ENCODE measurements around the gene ISLR.

ISLR gene

GRCh38 chr15:74174219-74174957, 878 bp downstream of the ISLR start:
- DNase-seq: no peak

GRCh38 chr15:74174958-74175253, 1.4 kb downstream of the ISLR start:
- no peak for DNase-seq

- no peak for DNase-seq
These were observed 2.0 kb downstream of the ISLR start for GRCh38 chr15:74175271-74176191.

GRCh38 chr15:74176262-74177214, 3.0 kb downstream of the ISLR start:
- DNase-seq: no peak

GRCh38 chr15:74178326-74179100, 5.0 kb downstream of the ISLR start:
- no peak for DNase-seq

GRCh38 chr15:74179101-74179841, 5.8 kb downstream of the ISLR start:
- no peak for DNase-seq

- no peak for DNase-seq
These were observed 6.7 kb downstream of the ISLR start for GRCh38 chr15:74179983-74180880.

- DNase-seq: no peak
These were observed 7.5 kb downstream of the ISLR start for GRCh38 chr15:74180881-74181602.

GRCh38 chr15:74182131-74182530, 8.6 kb downstream of the ISLR start:
- no peak for DNase-seq

GRCh38 chr15:74184582-74185091, 11.1 kb downstream of the ISLR start:
- DNase-seq: no peak

GRCh38 chr15:74185710-74186348, 12.3 kb downstream of the ISLR start:
- DNase-seq: no peak

GRCh38 chr15:74188216-74188615, 14.7 kb downstream of the ISLR start:
- DNase-seq: no peak

- DNase-seq: no peak
These were observed 18.3 kb downstream of the ISLR start for GRCh38 chr15:74191798-74192197.

- DNase-seq: no peak
These were observed 19.2 kb downstream of the ISLR start for GRCh38 chr15:74192751-74193150.

GRCh38 chr15:74193299-74193718, 19.8 kb downstream of the ISLR start:
- DNase-seq: no peak

GRCh38 chr15:74193905-74194304, 20.4 kb downstream of the ISLR start:
- no peak for DNase-seq

GRCh38 chr15:74194572-74195559, 21.4 kb downstream of the ISLR start:
- DNase-seq: no peak

- no peak for DNase-seq
These were observed 22.7 kb downstream of the ISLR start for GRCh38 chr15:74196175-74196574.
